K562 (cell line): Measurements from ENCODE around the gene NPTXR. TPM values are rescaled to one million over a fixed set of nuclear protein-coding genes. Genes with fewer than 3 reads are reported as not detected.

ENCODE experiments used
- CBFA2T2 ChIP-seq: fragments of 450-650 bp; conservative IDR thresholded peaks from 2 replicates; pipeline ENCODE4 v1.6.1; 2017; ENCODE audit warnings: mild to moderate bottlenecking
- CBX3 ChIP-seq, 2 experiments: IDR thresholded peaks; 1 replicate in 1 of 2; 2 replicates in 1 of 2; pipeline ENCODE4 v1.6.1; 2012; ENCODE audit warnings: inconsistent platforms in 2 of 2, low read length in 2 of 2, borderline replicate concordance in 1 of 2, control low read depth in 1 of 2
- JUN ChIP-seq, 2 experiments: sonication (generic) in 1 of 2; formaldehyde crosslinking in 1 of 2; IDR thresholded peaks; 2 replicates each; pipeline versions ENCODE4 v1.6.1 to v1.8.0; 2012 to 2022; ENCODE audit warnings: borderline replicate concordance in 2 of 2, mild to moderate bottlenecking in 2 of 2, improper control_type of control experiment in 1 of 2, low read depth in 1 of 2, low read length in 1 of 2, missing genetic modification reagents in 1 of 2
- ZNF277 ChIP-seq: fragments of 250-450 bp; sonication (Bioruptor Pico); IDR thresholded peaks from 2 replicates; pipeline ENCODE4 v1.8.0; 2022; ENCODE audit warnings: inconsistent platforms, mild to moderate bottlenecking, moderate library complexity, borderline replicate concordance
- ZNF592 ChIP-seq: fragments of 450-650 bp; IDR thresholded peaks from 2 replicates; pipeline ENCODE4 v1.6.1; 2017; ENCODE audit warnings: antibody characterized with exemption, mild to moderate bottlenecking
- polyA plus RNA-seq, 8 experiments: library from polyadenylated mRNA; depleted of rRNA in 4 of 8; stranded (reverse) in 5 of 8; unstranded in 3 of 8; fragments of >200 nt; fragmentation: Nextera tagmentation in 2 of 8; fragmentation: Illumina TruSeq in 1 of 8; extraction: Ambion mirVana in 2 of 8; extraction: Trizol in 1 of 8; gene quantifications; 2 replicates each; pipeline versions ENCODE4 v1.2.1 to v1.2.3, GENCODE V29; 2011 to 2014; ENCODE audit warnings: inconsistent platforms in 1 of 8, missing spikeins in 1 of 8
- total RNA-seq, 7 experiments: library from RNA; depleted of rRNA in 6 of 7; stranded (reverse); fragments of >200 nt in 6 of 7; fragmentation: Illumina TruSeq in 2 of 7; extraction: Trizol in 2 of 7; gene quantifications; 2 replicates each; pipeline versions ENCODE4 v1.2.1 to v1.2.3, GENCODE V29; 2011 to 2021; ENCODE audit warnings: low replicate concordance in 1 of 7

Gene NPTXR
- total and polyA plus RNA-seq, 9 of the 15 experiments (the other 6 are each of a cell fraction or from before 2014, with no cell fraction given): 0.01 to 3.1 (median 1.1) TPM

GRCh38 chr22:38781033-38781432 lies 62.8 kb downstream of the NPTXR start (continued):
- TF ChIP-seq ZNF277 (CRISPR knock-in tag) (no peak), JUN (IDR thresholded peaks at IDR 0.05; ENCODE audit: borderline replicate concordance, low read depth, low read length) (no peak), JUN (CRISPR knock-in tag; IDR thresholded peaks at IDR 0.05; ENCODE audit: borderline replicate concordance) (no peak), CBX3 (IDR thresholded peaks at IDR 0.05; ENCODE audit: borderline replicate concordance in 1 of 2, low read length in 2 of 2) (no peak), ZNF592 (no peak), CBFA2T2 (no peak)
